OCI-LY7 (cell line): ENCODE results near the gene COG7.

Source experiments
- EZH2phosphoT487 ChIP-seq: fragments of 200-600 bp; sonication (generic); IDR thresholded peaks from 2 replicates; pipeline ENCODE4 v1.6.1; 2018; ENCODE audit warnings: low read depth, borderline replicate concordance, mild to moderate bottlenecking, mixed run types, antibody characterized with exemption, low read length, moderate library complexity, mixed read lengths
- TF ChIP-seq, protein P1 (sequence below): fragments of 200-600 bp; sonication (generic); conservative IDR thresholded peaks from 2 replicates; pipeline ENCODE4 v1.5.1; 2014; ENCODE audit warnings: mild to moderate bottlenecking, antibody characterized with exemption, low read length, moderate library complexity, mixed read lengths

DNA sequence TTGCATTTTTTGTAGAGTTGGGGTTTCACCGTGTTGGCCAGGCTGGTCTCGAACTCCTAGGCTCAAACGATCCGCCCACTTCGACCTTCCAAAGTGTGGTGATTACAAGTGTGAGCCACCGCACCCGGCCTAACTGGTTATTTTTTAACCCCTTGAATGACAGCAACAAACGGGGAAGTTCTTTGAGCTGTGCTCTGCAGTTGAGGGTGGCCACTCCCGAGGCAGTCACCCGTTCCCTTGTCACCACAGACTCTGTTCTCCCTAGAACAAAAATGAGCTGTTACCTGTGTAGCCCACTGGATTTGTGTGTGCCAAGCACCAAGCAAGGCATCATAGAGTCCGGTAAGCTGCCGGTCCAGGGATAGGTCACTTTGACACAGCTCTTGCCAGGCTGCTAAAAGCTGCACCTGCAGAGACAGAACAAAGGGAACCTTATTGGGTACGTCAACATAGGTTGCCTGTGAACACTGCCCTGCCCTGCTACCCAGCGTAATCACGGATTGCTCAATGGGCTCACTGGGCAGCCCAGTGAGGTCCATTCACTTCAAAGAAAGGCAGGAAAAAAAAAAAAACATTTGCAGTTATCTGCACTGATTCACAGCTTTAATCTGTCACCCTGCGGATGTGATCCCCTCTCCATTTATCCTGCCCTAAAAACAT is 19.6 kb downstream of the COG7 start:
- TF ChIP-seq, protein P1, sequence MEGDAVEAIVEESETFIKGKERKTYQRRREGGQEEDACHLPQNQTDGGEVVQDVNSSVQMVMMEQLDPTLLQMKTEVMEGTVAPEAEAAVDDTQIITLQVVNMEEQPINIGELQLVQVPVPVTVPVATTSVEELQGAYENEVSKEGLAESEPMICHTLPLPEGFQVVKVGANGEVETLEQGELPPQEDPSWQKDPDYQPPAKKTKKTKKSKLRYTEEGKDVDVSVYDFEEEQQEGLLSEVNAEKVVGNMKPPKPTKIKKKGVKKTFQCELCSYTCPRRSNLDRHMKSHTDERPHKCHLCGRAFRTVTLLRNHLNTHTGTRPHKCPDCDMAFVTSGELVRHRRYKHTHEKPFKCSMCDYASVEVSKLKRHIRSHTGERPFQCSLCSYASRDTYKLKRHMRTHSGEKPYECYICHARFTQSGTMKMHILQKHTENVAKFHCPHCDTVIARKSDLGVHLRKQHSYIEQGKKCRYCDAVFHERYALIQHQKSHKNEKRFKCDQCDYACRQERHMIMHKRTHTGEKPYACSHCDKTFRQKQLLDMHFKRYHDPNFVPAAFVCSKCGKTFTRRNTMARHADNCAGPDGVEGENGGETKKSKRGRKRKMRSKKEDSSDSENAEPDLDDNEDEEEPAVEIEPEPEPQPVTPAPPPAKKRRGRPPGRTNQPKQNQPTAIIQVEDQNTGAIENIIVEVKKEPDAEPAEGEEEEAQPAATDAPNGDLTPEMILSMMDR, result no peak
- no peak for TF ChIP-seq EZH2phosphoT487
